Mucosa of gallbladder (tissue), 1 donor: Measurements from ENCODE around the gene CNOT3. TPM values are rescaled to one million over a fixed set of nuclear protein-coding genes. Genes with fewer than 3 reads are reported as not detected.

Experiments used
- DNase-seq: peaks from one replicate; pipeline ENCODE4 v3.0.0-alpha.2; 2020; ENCODE audit warnings: low spot score
- total RNA-seq: library from RNA; stranded (reverse); gene quantifications from one replicate; pipeline ENCODE4 v1.2.1, GENCODE V29; 2021
- donor health status: DM: no; HTN: no; CAD: no.

CNOT3 gene
- total RNA-seq, 1 donor from 2014 or later: 54.2 TPM

DNA sequence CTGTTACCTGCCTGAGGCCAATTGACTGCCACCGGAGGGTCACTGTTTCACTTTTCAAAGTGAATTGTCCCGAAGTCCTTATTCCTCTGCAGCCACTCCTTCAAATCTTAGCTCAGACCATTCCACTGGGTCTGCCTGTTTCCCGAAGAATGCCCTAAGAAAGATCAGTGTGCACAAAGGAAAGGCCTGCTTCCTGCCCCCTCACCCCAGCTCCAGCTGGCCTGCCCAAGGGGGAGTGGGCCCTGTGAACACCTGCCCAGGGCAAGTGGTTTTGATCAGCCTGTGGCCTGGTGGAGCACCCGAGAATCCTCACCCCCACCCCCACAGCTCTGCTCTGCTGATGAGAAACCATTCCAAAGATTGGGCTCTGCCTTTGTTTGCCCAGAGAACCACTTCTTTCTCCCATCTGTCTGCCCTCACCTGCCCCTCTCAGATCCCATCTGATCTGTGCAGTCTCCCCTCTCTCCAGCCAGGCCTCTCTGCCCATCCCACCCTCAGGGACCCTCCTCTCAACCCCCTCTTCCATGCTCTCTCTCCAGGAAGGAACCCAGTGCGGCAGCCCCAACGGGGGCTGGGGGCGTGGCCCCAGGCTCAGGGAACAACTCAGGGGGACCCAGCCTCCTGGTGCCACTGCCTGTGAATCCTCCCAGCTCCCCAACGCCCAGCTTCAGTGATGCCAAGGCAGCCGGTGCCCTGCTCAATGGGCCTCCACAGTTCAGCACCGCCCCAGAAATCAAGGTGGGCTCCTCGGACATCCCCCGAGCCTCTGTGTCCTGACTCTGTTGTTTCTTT, 11.7 kb downstream of the CNOT3 start:
- DNase-seq: no peak

DNA sequence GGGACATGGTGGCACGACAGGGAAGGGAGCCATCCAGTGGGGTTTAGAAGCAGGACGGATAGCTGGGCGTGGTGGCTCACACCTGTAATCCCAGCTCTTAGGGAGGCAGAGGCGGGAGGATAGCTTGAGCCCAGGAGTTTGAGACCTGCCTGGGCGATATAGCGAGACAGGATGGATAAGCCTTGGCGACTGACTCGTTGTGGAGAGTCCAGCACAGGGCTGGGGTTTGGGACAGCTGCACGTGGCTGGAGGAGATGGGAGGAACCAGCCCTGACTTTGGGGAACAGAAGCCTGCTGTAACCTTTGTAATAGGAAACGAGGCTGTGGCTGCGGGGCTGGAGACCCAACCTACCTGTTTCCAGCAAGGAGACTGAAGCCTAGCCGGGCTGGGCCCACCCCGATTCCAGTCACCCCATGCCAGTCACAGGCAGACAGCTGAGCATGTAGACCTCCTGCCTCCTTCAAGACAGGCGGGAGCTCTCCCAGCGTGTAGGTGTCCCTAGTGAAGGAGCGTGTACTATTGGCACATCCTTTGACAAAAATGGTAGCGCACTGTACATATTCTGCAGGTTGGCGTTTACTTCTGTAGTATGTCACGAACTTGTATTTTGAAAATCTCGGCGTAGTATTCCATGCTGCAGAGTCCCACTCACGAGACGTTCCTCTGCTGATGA, 13.9 kb downstream of the CNOT3 start:
- DNase-seq: no peak

DNA sequence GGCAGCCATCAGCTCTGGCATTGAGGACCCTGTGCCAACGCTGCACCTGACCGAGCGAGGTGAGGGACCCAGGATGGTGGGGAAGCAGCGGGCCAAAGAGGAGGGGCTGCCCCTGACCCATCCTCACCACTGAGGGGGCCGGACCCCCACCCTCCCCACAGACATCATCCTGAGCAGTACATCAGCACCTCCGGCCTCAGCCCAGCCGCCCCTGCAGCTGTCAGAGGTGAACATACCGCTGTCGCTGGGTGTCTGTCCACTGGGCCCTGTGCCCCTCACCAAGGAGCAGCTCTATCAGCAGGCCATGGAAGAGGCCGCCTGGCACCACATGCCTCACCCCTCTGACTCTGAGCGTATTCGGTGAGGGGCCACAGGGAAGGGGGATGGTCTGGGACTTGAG, 14.7 kb downstream of the CNOT3 start:
- no peak for DNase-seq

DNA sequence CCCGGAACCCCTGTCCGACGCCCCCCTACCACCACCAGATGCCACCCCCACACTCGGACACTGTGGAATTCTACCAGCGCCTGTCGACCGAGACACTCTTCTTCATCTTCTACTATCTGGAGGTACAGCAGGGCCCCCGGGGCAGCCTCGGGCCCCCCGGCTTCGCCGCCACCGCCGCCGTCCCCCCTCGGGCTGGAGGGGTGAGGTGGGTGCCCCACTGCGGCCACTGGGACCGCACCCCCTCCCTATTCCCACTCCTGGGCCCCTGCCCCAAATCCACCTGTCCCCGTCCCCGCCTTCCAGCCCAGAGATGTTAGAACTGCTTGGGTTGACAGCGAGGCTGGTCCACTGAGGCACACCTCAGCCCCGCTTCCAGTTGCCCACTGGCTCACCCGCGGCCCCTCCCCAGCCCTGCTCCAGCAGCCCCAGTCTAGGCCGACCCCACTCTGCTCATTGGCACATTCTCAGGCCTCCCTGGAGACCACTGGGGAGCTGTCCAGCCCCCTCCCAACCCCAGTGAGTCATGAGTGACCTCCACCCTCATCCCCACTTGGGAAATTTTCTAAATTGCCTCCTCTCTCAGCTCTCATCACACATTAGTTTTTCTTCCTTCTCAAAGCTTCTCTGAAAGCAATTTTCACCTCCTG, 15.4 kb downstream of the CNOT3 start:
- no peak for DNase-seq

DNA sequence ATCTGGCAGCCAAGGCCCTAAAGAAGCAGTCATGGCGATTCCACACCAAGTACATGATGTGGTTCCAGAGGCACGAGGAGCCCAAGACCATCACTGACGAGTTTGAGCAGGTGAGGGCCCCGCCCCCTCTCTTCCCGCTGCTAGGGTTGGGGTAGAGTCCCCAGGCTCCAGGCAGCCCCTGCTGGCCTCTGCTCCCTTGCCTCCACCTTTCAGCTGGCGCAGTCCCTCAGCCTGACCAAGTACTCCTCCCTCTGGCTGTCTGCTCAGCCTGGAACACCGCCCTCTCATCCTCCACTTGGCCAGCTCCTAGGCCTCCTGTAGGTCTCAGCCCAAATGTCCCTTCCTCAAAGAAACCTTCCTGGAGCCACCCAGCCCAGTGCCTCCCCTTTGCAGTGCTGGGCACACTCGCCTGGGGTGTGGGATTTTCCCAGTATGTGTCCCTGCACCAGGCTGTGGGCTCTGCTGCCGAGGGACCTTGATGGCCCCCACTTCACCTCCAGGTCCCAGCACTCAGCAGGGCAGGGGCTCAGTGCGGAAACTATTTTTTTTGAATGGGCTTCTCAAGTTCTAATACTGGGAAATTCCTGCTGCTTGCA, 16.3 kb downstream of the CNOT3 start:
- DNase-seq: no peak

DNA sequence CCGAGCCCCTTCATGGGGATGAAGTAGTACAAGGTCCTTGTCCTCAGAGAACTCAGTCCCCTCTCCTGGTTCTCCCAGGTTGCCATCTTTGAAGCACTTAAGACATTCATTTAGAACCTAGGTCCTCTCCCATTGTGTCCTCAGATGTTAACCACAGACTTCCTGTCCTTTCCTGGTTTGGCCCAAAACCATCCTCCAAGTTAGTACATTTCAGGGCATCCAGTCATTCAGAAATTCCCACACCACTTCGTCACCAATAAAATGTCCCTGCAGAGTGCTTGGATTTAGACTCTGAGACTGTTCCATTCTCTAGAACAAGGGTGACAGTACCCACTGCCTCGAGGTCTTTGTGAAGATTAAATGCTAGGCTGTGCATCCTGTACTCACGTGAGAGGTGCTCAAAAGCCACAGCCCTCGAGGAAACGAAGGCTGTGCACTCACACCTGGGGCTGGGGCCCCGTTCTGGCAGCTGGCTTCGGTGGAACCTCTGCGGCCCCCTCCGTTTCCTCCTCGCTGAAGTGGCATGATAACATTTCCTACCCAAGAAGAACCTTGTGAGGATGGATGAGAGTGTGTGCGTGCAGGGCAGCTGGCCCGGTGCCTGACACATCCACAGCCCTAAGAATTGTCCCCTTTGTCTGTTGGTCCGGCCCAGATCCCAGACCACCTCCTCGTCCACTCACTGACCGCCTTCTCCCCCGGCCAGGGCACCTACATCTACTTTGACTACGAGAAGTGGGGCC, 17.2 kb downstream of the CNOT3 start:
- no peak for DNase-seq

DNA sequence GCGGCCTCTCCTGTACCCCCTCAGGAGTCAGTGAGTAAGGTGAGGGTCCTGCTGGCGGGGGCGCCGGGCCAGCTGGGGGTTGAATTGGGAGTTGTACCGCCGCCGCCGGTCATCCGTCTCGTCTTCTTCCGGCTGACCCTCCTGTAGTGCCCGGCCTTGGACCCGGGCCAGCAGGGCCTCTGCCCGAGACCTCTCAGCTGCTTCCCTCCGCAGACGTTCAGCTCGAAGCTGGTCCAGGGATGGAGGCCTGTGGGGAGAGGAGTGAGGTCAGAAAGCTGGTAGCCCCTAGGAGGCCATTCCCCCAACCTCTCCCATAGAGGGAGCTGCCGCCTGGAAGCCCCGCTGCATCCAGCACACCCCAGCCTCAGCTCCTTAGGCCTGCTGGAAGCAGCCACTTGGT, 18.1 kb downstream of the CNOT3 start:
- DNase-seq: no peak

DNA sequence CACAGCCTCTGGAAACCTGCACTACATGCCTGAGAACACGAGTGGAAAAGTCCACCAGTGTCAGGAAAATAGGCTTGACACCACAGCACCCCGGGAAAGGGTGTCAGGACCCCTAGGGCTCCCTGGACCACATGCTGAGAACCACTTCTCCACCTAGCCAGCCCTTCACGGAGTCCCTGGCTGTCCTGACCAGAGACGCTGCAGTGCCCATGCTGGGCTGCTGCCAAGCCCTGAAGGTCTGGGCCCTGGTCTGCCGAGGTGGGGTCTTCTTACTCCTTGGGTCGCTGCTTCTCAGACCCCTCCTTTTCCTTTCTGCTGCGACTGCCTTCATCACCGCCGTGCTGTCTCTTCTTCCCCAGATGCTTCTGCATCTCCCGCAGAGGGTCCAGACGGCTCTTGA, 18.9 kb downstream of the CNOT3 start:
- DNase-seq: no peak

DNA sequence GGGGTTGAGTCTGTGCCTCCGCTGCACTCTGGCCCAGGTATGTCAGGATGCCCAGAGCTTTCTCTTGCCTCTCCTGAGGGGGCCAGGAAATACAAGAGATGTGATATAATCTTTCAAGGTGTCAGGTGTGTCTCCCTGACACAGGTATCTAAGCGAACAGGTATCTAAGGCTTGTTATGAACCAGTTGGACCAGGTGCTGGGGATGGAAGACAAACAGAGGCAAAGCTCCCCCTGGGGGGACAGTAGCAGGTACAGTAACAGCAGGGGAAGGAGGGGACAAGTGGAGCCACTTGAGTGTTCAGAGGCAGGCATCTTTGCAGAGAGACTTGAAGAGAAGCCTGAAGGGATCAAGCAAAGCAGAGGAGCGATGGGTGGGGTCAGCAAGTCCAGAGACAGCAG, 19.4 kb downstream of the CNOT3 start:
- no peak for DNase-seq

DNA sequence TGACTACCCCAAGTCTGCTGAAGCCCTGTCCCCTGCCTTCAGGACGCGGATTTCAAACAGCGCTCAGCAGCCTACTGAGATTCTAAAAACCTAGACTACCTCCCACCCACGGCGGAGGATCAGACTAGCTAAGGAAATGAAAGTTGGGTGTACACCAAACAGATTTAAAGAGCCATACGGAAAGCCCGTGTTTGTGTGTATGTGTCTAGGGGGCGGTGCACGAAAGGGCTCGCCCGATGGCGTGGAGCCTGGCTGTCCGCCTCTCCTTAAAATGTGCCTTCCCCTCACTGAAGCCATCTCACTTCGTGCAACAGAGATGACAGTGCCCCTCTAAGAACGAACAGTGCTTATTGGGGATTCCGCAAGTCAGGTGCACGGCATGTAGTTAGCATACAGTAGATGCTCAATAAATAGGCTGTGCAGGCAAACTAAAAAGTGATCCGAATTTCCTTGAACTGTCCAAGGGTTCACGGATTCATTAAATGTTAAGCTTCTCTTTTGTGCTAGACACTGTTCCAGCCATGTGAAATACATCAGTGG, 21.3 kb downstream of the CNOT3 start:
- no peak for DNase-seq

DNA sequence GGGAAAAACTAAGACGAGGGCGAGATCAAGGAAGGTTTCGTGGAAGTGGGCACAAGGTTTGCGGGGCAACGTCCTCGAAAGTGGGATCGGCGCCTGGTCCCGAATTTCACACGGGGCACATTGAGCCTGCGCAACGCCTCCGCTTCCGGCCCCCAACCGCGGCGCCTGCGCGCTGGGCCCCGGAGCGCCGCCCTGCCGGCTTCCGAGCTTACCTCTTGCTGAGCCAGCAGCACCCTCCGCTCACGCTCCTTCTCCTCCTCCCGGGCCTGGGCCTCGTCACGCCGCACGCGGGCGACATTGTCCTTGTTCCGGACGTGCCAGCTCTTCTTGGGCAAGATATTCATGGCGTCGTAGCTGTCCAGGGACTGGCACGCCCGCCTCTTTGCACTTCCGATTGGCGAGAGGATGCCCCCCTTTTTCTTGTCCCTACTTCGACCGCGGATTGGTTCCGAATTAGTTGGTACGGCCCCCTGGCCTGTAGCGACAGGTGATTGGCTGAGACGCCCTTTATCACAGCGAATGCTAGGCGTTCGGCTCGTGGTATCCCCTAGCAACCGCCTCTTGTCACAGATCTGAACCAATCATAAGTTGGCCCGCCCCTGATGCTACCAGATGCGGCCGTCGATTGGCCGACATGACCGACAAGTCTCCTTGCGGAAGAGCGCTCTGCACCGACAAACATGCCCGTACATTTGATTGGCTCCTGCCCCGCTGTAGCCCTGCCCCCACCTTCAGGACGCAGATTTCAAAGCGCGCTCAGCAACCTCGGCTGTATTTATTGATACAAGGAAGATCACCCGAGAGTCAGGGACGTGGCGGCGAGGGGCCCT, 22.0 kb downstream of the CNOT3 start, which contains the start of gene LENG1:
Gene LENG1 (minus strand): TSS at position 370 of the 830 bp plus-strand sequence. CDS start 26 bp downstream, at position 344.
- DNase-seq: peak; percentile 100

DNA sequence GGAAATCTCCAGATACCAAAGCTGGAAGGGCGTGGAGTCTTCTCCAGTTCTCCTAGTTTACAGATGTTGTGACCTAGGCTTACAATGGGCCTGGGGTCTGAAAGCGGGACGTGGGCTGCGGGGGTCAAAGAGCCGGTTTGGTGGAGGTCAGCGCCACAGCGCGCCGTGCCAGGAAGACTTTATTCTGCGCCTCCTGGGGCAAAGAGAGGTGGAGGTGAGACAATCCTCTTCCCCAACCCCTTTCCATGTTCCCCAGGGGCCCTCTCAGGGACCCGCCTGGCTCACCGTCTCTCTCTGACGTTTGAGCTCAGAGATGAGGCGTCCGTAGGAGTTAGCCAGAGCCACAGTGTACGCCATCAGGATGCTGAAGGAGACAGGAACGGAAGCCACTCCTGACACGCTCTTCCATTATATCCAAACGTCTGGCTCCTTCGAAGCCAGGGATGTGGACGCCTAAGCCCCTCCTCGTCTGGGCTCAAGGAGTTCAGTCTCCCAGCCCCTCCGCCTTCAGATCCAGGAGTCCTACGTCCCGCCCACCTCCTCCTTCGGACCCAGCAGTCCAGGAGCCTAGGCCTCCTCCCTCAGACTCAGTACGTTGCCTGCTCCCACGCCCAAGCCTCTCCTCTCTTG, 22.7 kb downstream of the CNOT3 start:
- no peak for DNase-seq

DNA sequence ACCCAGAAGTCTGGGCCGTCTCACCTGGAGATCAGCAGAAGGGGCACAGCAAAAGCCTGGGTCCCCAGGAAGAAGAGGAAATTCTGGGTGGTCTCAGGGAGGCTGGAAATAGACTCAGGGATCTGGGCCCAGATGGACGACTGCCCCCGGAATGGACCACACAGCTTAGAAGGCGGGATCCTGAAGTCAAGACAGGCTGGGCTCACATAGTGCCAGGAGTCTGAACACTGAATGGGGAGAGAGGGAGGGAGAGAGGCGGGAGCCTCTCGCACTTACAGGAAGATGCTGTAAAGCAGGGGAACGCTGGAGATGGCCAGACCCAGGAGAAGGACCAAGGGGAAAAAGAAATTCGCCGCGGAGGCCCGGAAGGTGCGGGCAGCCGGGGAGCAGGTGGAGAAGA, 23.3 kb downstream of the CNOT3 start:
- no peak for DNase-seq

DNA sequence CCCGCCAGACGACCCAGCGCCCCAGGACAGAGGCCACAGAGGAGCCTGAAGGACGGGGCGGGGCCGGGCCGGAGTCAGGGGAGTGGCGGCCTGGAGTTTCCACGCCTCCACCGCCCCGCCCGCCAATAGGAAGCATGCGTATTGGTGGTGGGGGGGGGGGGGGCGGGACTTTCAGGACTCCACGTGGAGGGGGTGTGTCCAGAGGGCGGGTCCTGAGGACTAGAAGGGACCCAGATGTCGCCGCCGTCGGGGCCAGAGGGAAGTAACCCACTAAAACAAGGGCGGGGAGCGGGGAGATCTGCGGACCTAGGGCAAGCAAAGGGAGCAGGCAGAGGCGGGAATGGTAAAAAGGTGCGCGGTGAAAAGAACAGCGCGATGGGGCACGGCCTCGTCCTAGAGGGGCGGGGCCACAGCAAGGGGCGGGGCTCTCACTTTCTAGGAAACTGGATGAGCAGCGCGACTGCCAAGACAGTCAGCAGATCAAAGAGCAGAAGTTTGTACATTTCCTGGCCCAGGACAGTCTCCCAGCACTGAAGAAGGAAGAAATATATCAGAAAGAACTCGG, 24.8 kb downstream of the CNOT3 start:
- DNase-seq: peak; percentile 90

DNA sequence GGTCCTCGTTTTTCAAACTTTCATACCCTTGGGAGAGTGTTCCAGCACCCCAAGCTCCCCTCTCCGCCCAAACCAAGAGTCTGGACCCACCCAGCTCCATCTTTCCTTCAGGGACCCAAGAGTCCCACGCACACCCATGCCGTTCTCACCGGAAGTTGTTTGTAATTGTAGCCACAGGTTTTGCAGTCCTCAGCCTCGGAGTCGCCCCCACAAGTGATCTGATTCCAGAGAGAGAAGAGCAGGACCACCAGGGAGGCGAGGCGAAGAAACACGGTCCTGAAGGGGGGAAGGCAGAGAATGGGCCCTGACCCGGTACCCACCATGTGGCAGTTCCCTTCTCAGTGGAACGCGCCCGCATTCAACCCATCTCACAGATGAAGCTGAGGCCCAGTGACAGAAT, 25.3 kb downstream of the CNOT3 start:
- no peak for DNase-seq

DNA sequence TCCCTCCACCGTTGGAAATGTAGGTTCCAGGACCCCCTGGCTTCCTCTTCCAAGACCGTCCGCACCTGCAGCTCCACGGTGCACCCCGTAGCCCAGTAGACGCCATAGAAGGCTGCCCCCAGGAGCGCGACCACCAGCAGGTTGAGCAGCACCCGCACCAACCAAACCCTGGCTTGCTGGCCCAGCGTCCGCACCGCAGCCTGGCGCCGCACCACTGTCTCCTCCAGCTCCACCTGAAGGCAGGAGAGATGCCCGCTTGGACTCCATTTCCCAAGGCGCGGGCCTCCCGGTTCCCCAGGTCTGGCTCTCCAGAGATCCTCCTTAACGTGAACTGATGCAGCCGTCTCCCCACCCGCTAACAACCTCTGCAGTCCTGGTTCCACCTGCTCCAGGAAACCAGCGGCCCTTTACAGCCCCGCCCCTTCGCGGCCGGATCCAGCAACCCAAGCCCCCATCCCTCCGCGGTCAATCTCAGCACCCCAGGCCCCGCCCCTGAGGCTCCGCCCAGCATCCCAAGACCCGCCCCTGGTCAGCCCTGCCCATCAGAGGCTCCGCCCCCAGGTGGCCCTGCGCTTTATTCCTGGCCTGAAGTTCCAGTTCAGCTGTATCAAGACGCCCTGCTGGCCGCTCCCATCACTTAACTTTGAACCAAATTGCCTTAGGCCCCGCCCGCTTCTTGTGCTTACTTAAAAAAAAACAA, 27.0 kb downstream of the CNOT3 start:
- peak; percentile 83 for DNase-seq

DNA sequence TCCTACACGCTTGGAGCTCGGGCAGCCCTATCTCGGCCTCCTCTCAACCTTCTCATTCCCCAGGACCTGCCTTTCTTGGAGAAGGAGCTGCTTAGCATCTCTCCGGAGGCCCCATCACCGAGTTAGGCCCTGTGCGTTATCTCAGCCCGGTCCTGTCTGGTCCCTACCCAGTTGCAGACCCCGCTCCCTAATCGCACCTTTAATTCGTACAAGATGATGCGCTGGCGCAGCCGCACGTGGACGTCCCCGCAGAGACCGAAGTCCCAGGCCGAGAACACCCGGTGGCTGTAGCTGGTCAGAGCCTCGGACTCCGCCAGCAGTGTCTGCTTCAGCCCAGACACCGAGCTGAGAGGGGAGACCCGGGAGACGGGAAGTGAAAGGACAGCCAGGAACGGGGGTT, 27.7 kb downstream of the CNOT3 start:
- DNase-seq: no peak

DNA sequence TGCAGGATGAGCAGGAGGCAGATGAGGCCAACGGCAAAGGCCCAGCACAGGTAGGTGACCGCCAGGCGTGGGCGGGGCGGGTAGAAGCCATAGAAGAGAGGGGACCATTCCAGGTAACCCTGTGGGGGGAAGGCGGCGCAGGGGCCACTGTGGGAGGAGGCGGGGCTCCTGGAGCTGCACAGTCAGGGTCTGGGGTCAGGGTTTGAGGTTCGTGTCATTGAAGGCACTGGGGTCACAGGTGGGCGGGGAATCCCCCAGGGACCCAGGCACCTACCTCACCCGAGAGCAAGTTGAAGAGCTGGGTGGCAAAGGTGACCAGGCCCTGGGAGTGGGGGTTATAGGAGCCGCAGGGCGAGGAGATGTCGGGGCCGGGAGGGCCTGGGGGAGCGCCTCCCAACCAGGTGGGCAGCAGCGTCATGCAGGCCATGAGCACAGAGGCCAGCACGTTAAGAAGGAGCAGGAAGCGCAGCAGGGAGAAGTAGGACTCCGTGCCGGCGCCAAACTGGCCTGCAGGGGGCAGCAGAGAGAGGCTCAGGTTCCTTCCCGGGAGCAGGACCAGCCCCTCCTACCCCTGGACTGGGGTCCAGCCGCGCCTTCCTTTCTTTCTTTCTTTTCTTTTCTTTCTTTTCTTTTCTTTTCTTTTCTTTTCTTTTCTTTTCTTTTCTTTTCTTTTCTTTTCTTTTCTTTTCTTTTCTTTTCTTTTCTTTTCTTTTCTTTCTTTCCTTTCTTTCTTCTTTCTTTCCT, 30.8 kb downstream of the CNOT3 start:
- DNase-seq: peak; percentile 93
